Astrocyte (in vitro differentiated cells and primary cell): Measurements from ENCODE around the gene USP21.

ENCODE experiments used
- EZH2 ChIP-seq: IDR thresholded peaks from 2 replicates; pipeline ENCODE4 v1.6.1; 2012; ENCODE audit warnings: mild to moderate bottlenecking, low read length, inconsistent platforms; ENCODE audit not compliant: insufficient read depth
- TF ChIP-seq, protein P1 (sequence below): IDR thresholded peaks from 2 replicates; pipeline ENCODE4 v1.5.1; 2011; ENCODE audit warnings: low read depth, mild to moderate bottlenecking, inconsistent platforms, low read length, moderate library complexity; ENCODE audit not compliant: insufficient read depth

DNA sequence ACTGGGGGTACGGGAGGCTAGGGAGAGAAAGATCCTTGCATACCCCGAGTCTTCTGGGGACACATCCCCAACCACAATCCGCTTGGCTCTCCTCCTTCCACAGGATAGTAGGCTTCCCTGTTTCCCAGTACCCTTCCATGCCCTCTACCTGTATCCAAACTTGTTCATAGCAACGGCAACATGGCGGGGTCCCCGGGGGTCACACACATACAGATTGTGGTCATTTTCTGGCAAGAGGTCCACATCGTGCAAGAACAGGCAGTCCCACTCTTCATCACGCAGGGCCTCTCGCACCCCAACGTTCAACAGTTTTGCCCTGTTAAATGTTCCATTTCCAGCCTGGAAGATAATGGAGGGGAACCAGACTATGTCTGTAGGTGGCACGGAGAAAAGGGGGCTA is 14.4 kb downstream of the USP21 start:
- TF ChIP-seq, protein P1, sequence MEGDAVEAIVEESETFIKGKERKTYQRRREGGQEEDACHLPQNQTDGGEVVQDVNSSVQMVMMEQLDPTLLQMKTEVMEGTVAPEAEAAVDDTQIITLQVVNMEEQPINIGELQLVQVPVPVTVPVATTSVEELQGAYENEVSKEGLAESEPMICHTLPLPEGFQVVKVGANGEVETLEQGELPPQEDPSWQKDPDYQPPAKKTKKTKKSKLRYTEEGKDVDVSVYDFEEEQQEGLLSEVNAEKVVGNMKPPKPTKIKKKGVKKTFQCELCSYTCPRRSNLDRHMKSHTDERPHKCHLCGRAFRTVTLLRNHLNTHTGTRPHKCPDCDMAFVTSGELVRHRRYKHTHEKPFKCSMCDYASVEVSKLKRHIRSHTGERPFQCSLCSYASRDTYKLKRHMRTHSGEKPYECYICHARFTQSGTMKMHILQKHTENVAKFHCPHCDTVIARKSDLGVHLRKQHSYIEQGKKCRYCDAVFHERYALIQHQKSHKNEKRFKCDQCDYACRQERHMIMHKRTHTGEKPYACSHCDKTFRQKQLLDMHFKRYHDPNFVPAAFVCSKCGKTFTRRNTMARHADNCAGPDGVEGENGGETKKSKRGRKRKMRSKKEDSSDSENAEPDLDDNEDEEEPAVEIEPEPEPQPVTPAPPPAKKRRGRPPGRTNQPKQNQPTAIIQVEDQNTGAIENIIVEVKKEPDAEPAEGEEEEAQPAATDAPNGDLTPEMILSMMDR: no peak
- TF ChIP-seq EZH2: no peak
